Fibroblast of peridontal ligament (primary cell): ENCODE results near the gene DMRTB1.
A peak's percentile ranks its signal among the peaks of the same experiment; 100 is the strongest.

Source experiments
- DNase-seq: peaks from one replicate; pipeline ENCODE4 v3.0.0-alpha.2; 2010; ENCODE audit errors: extremely low read depth

Gene DMRTB1

DNA sequence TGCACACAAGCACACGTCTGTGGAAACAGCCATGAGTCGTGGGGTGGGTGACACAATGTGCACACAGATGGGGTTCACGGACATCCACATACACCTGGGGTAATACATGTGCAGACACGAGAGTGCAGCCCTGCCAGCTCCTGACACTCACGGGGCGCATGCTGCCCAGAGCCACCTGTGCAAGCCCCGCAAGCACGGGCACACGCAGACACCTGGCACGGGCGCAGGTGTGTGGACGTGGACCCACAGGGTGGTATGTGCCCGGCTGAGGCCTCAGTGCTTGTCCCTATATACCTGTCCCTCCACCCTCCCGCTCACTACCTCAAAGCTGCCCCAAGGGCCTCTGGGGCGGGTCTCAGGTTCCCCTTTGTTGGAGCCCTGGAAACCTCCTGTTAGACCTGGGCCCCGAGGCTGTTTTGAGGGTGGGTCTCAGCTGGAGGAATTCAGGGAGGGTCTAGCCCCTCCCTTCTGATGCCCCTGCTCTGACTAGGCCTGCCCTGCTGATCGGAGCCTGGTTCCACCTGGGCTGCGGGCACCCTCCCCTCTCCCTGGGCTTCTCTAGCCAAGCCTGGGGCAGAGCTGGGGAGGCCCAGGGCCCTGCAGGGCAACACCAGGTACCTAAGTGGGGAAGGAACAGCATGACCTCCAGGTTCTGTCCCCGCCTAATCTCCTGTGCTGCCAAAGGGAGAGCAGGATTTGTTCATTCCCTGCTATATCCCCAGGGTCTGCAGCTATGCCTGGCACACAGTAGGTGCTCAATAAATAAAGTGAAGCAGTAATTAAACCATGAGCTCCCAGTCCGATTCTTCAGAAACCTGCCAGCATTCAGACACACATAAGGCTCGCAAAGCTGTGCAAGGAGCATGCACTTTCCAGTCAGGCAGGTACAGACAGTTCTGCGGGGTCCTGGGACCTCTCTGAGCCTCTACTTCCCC is 49.1 kb downstream of the DMRTB1 start:
- no peak for DNase-seq

DNA sequence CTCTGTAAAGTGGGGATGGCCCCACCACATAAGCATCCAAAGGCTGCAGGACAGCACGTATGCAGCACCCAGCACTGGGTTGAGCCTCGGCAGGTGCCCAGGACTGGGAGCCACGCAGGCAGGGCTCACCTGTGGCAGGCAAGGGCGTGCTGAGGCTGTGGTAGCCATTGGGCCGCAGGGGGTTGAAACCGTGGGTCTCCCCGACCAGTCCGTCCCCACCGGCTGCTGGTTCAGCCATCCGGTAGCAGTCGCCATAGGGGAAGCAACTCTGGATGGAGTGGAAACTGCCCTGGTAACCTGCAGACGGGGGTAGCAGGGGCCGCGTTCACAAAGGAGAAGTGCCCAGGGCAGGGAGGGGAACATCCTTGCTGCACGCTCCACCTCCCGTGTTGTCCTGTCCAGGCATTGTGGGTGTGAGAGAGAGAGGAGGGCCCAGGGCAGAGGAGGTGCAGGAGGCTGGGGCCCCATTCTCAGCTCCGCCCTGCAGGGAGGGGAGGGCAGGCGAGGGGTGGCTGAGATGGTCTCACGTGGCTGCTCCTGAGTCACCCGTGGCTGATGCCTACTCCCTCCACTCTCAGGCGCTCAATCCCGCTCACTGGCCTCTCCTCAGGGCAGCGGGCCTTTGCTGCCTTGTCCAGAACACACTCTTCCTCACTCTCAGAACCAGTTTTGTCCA is 49.9 kb downstream of the DMRTB1 start:
- no peak for DNase-seq

DNA sequence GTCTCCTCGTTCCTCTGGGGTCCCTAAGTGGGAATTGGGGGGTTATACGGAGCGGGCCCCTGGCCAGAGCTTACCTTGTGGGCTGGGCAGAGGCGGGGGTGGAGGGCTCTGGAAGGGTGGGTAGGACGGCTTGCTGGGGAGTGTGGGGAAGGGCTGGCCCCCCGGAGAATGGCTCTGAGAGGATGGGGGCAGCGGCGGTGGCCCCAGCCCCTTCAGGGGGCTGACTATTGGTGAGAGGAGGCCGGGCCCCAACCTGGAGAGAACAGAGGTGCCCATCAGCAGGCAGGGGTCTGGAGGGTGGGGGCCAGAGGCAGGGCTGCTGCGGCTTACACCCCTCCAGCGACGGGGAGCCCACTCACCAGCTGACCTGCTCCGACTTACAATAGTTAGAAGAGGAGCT is 50.6 kb downstream of the DMRTB1 start:
- no peak for DNase-seq

DNA sequence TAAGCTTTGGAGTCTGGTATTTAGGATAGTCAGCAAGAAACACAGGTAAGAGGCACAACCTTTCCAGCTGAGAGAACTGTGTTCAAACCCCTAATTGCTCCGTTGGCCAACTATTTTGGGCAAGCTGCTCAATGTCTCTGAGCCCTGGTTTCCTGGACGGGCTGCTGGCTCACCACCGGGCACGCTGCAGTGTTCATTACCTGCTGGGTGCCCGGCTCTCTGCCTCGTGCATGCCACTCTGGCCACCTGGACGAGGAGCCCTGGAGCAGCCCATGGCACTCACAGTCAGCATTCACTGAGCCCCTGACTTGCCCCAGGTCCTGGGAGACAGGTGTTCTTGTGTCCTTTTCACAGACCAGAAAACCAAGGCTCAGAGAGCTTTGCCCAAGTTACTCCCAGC is 51.0 kb downstream of the DMRTB1 start:
- no peak for DNase-seq

DNA sequence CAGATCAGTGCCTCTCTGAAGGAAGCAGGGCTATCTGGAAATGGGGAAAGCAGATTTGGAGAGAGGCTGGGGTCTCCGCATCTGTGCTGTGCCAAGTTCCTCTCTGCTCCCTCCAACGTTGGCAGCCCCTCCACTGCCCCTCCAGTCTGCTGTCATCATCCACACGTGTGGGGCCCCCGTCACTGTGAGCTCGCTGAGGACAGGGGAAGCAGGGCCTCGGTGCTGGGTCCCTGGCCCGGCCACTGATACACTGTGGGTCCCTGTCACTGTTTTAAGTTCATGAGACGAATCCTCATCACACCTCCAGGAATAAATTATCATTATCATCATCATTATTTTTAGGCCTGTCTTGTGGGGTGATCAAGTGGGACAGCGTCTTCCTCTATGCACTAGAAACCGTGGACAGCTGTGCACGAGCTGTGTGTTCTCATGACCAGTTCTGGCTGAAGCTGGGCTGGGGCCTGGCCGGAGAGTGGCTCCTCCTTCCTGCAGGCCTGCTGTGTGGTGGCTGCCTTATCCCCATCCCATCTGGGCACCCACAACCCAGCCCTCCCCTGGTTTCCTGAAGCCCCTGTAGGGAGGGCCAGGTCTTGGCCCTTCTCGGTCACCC is 52.2 kb downstream of the DMRTB1 start:
- no peak for DNase-seq

DNA sequence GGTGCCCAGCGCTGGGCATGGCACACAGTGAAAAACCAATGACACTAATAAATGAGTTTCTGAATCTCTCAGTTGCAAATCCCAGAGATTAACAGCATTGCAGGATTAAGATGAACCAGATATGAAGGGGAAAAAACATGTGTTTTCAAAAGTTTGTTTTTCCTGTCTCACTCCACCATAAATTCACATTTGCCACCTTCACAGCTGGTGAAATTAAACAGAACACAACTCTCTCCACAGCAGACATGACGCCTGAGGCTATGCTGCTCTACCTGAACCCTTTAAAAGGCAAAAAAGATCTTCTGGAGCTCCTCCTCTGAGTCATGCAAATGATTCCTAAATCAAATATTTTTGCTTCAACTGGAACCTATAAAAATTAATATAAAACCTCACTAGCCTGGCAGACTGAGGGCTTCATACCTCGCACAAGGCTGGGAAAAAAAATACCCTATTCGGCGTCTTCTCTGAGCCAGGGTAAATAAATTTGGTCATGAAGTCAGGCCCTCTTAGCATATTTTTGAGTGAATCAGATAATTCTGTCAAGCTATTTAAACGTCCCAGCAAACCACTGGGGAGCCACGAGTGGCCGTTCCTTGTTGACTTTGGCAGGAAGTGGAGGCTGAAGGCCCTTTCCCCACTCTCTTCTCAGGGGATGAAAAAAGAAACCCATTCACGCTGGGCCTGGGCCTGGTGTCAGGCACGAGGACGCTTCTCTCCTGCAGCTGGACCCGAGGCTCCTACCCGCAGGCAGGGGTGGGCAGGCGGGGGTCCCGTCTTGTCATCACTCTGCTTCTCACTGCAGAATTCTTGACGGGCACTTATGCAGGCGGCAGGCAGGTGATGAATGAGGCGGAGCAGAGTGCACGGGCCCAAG is 53.0 kb downstream of the DMRTB1 start:
- peak; percentile 73 for DNase-seq

DNA sequence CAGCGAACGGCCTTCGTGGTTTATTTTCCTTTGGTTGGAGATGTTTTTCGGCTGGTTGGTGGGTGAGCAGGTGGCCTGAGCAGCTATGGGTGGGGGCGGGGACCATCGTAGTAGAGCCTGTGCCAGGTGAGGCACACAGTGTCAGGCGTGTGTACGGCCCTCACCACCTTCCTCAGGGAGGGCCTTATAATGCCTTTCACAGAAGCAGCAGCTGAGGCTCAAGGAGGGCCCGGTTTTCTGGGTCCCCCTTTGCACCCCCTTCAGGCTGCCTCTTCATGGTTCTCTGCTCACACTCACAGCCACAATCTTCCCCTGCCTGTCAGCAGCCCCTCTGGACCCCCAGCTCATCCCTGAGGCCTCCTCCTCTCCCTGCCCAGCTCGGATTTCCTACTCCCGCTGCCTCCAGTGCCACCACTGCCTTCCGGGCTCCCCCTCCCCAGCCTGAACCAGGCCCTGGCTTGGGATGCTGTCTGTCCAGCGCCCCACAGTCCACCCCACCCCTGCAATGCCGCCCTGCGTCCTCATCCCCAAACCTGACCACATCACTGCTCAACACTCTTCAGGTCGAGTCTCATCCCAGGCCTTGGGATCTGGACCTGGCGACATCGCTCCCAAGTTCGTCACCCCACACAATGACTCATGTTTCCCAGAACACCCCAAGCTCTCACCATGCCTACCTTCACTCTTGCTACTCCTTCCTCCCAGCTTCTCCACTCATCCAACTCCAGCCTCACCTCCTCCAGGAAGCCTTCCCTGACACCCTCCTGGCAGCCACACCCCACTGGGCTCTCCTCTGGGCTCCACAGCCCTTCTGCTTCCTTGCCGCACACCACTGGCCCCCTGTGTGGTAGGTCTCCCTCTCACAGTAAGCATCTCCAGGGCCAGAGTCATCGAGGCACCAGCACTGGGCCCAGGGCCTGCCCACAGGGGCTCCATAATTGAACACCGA is 53.9 kb downstream of the DMRTB1 start:
- no peak for DNase-seq

DNA sequence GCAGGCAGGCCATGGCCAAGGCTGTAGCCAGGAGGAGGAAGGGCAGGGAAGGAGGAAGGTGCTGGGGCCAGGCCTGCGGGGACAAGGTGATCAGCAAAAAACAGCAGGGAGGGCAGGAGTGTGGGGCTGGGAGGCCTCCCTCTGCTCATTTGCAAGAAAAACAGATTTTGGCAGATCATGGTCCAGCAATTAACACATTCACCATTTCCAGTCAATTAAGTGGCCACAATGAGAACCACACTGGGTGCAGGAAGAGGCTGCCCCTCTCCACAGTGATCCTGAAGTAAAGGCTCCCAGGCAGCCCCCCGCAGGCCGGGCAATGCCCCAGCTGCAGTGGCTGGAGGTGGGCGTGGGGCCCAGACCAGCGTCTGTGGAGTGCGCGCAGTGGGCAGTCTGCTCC is 54.6 kb downstream of the DMRTB1 start:
- DNase-seq: no peak

DNA sequence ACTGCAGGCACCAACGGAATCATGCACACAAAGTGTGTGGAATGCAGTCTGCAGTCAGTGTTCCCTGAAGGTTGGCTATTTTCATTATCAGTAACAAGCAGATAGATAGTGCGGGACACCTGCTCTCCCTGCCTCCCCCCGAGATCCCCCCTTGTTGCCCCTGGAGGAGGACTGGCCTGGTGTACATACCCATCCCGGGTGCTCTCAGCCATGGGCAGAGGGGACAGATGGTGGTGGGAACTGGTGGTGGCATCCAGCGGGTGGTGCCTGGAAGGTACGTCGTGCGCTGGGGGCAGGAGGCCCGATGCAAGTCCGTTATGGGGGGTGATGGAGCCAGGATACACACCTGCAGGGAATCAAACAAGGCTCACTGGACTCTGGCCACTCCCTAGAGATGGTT is 55.2 kb downstream of the DMRTB1 start:
- no peak for DNase-seq

DNA sequence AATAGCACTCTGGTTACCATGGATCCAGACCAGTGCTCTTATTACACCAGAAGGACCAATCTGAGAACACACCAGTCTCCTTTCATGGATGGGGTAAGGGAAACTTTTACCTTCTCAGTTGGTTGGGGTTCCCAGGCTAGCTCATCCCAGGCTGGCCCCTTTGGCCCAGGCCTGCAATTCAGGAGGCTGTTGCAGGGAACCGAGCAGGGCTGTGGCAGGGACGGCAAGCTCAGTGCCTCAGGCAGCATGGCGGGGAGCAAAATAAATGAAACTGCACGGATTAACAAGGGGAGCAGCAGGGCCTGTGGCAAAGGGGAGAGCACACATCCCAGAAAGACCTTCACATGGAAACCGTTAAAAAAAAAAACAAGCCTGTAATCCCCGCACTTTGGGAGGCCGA is 57.0 kb downstream of the DMRTB1 start:
- no peak for DNase-seq
